Neural cell (in vitro differentiated cells): ENCODE measurements around the gene SRP68. TPM values are rescaled to one million over a fixed set of nuclear protein-coding genes. Genes with fewer than 3 reads are reported as not detected.

Experiments
- H2AFZ ChIP-seq: fragments of 200-600, 300-800 bp; sonication (generic), shearing (Covaris generic); 2 replicates; pipeline ENCODE4 v1.6.0; 2014; ENCODE audit warnings: low read depth, mild to moderate bottlenecking, antibody characterized with exemption, low read length, moderate library complexity
- H3F3A ChIP-seq: fragments of 200-600 bp; shearing (Covaris generic); 2 replicates; pipeline ENCODE4 v1.6.1; 2016; ENCODE audit warnings: mild to moderate bottlenecking, moderate library complexity, mixed read lengths, antibody characterized with exemption, low read length; ENCODE audit not compliant: insufficient read depth, poor library complexity, severe bottlenecking
- H3K27ac ChIP-seq: fragments of 200-600, 300-800 bp; sonication (generic), shearing (Covaris generic); 2 replicates; pipeline ENCODE4 v1.5.1; 2014; ENCODE audit warnings: mild to moderate bottlenecking, low read length, moderate library complexity
- H3K27me3 ChIP-seq: fragments of 300-800, 200-600 bp; sonication (generic), shearing (Covaris generic); 2 replicates; pipeline ENCODE4 v1.6.0; 2014; ENCODE audit warnings: mild to moderate bottlenecking, low read depth, low read length, moderate library complexity; ENCODE audit not compliant: insufficient read depth
- H3K36me3 ChIP-seq: fragments of 300-800, 200-600 bp; sonication (generic), shearing (Covaris generic); 2 replicates; pipeline ENCODE4 v1.5.1; 2014; ENCODE audit warnings: mild to moderate bottlenecking, antibody characterized with exemption, low read length, moderate library complexity; ENCODE audit not compliant: insufficient read depth
- H3K4me2 ChIP-seq: fragments of 300-800, 200-600 bp; sonication (generic), shearing (Covaris generic); 2 replicates; pipeline ENCODE4 v1.6.0; 2014; ENCODE audit warnings: mild to moderate bottlenecking, low read length
- H3K4me3 ChIP-seq: fragments of 300-800, 200-600 bp; sonication (generic), shearing (Covaris generic); 2 replicates; pipeline ENCODE4 v1.5.1; 2014; ENCODE audit warnings: mild to moderate bottlenecking, low read length, moderate library complexity
- H3K79me2 ChIP-seq: fragments of 200-600 bp; shearing (Covaris generic); replicated peaks from 2 replicates; pipeline ENCODE4 v1.6.0; 2014; ENCODE audit warnings: mild to moderate bottlenecking, low read length, moderate library complexity; ENCODE audit not compliant: insufficient read depth
- H3K9ac ChIP-seq: fragments of 300-800, 200-600 bp; sonication (generic), shearing (Covaris generic); 2 replicates; pipeline ENCODE4 v1.6.1; 2016; ENCODE audit warnings: mild to moderate bottlenecking, low read length, mixed read lengths
- H3K9me2 ChIP-seq: fragments of 200-600 bp; shearing (Covaris generic); 2 replicates; pipeline ENCODE4 v1.6.1; 2016; ENCODE audit warnings: mild to moderate bottlenecking, low read length, mixed read lengths; ENCODE audit not compliant: insufficient read depth
- H3K9me3 ChIP-seq: fragments of 200-600, 300-800 bp; sonication (generic), shearing (Covaris generic); 2 replicates; pipeline ENCODE4 v1.6.1; 2016; ENCODE audit warnings: mild to moderate bottlenecking, mixed run types, low read length, moderate library complexity, mixed read lengths
- H4K20me1 ChIP-seq: fragments of 200-600 bp; shearing (Covaris generic); 2 replicates; pipeline ENCODE4 v1.6.1; 2016; ENCODE audit warnings: mild to moderate bottlenecking, mixed run types; ENCODE audit not compliant: insufficient read depth
- EP300 ChIP-seq: fragments of 450-650 bp; conservative IDR thresholded peaks from 2 replicates; pipeline ENCODE4 v1.6.1; 2014; ENCODE audit warnings: antibody characterized with exemption, mild to moderate bottlenecking, moderate library complexity; ENCODE audit not compliant: poor library complexity, severe bottlenecking
- EZH2 ChIP-seq: fragments of 200-600, 300-800 bp; shearing (Covaris generic), sonication (generic); IDR thresholded peaks from 2 replicates; pipeline ENCODE4 v1.6.1; 2014; ENCODE audit warnings: antibody characterized with exemption, low read length, borderline replicate concordance, mild to moderate bottlenecking; ENCODE audit not compliant: insufficient read depth, poor library complexity, severe bottlenecking
- MXI1 ChIP-seq: fragments of 450-650 bp; conservative IDR thresholded peaks from 2 replicates; pipeline ENCODE4 v1.6.1; 2014; ENCODE audit warnings: antibody characterized with exemption, mild to moderate bottlenecking; ENCODE audit not compliant: poor library complexity, severe bottlenecking
- POLR2AphosphoS5 ChIP-seq: IDR thresholded peaks from 2 replicates; pipeline ENCODE4 v1.6.1; 2012
- RAD21 ChIP-seq: fragments of 450-650 bp; conservative IDR thresholded peaks from 2 replicates; pipeline ENCODE4 v1.6.1; 2014; ENCODE audit warnings: antibody characterized with exemption, mild to moderate bottlenecking, moderate library complexity
- REST ChIP-seq: IDR thresholded peaks from 2 replicates; pipeline ENCODE4 v1.6.1; 2012; ENCODE audit warnings: borderline replicate concordance
- SMC3 ChIP-seq: fragments of 450-650 bp; conservative IDR thresholded peaks from 2 replicates; pipeline ENCODE4 v1.6.1; 2014; ENCODE audit warnings: antibody characterized with exemption, mild to moderate bottlenecking, moderate library complexity; ENCODE audit not compliant: poor library complexity
- TAF1 ChIP-seq: IDR thresholded peaks from 2 replicates; pipeline ENCODE4 v1.6.1; 2012; ENCODE audit warnings: low read depth
- polyA plus RNA-seq: library from polyadenylated mRNA; depleted of rRNA; stranded (reverse); fragments of >200 nt; gene quantifications from 2 replicates; pipeline ENCODE4 v1.2.3, GENCODE V29; 2014
- TF ChIP-seq, protein P1 (sequence below): fragments of 450-650 bp; IDR thresholded peaks from 2 replicates; pipeline ENCODE4 v1.5.1; 2014; ENCODE audit warnings: antibody characterized with exemption, mild to moderate bottlenecking, moderate library complexity; ENCODE audit not compliant: poor library complexity, severe bottlenecking

Gene SRP68
- polyA plus RNA-seq, 1 donor from 2014 or later, result 26.3 TPM

- no peak overlapping the region for H3K4me3 ChIP-seq
- H3K27ac ChIP-seq, result no peak overlapping the region
- H3K4me2 ChIP-seq, result no peak overlapping the region
- no peak for TF ChIP-seq TAF1
- TF ChIP-seq, protein P1, sequence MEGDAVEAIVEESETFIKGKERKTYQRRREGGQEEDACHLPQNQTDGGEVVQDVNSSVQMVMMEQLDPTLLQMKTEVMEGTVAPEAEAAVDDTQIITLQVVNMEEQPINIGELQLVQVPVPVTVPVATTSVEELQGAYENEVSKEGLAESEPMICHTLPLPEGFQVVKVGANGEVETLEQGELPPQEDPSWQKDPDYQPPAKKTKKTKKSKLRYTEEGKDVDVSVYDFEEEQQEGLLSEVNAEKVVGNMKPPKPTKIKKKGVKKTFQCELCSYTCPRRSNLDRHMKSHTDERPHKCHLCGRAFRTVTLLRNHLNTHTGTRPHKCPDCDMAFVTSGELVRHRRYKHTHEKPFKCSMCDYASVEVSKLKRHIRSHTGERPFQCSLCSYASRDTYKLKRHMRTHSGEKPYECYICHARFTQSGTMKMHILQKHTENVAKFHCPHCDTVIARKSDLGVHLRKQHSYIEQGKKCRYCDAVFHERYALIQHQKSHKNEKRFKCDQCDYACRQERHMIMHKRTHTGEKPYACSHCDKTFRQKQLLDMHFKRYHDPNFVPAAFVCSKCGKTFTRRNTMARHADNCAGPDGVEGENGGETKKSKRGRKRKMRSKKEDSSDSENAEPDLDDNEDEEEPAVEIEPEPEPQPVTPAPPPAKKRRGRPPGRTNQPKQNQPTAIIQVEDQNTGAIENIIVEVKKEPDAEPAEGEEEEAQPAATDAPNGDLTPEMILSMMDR, result no peak
- H3K79me2 ChIP-seq, result peaks cover 13% of the 10 kb centered on the region
- H3K9me3 ChIP-seq, result no peaks in the 10 kb centered on the region
- no peaks in the 10 kb centered on the region for H4K20me1 ChIP-seq
- H3F3A ChIP-seq, result peaks cover under 1% of the 10 kb centered on the region
- H3K27me3 ChIP-seq, result no peaks in the 10 kb centered on the region
- no peak overlapping the region for H2AFZ ChIP-seq
- peaks cover 5% of the 10 kb centered on the region for H3K36me3 ChIP-seq
- no peaks in the 10 kb centered on the region for H3K9me2 ChIP-seq
- no peak overlapping the region for H3K9ac ChIP-seq
Observed at GRCh38 chr17:76097716-76098295, 25.5 kb upstream of the SRP68 start.

GRCh38 chr17:76095943-76096342 is 23.6 kb upstream of the SRP68 start:
- Histone ChIP-seq H4K20me1 (no peaks in the 10 kb centered on the region), H3K36me3 (peaks cover 5% of the 10 kb centered on the region), H3K9me3 (no peaks in the 10 kb centered on the region), H3F3A (no peaks in the 10 kb centered on the region), H3K9ac (no peak overlapping the region), H3K27ac (no peak overlapping the region), H3K4me2 (no peak overlapping the region), H3K79me2 (no peaks in the 10 kb centered on the region), H3K9me2 (no peaks in the 10 kb centered on the region), H2AFZ (no peak overlapping the region), H3K27me3 (no peaks in the 10 kb centered on the region), H3K4me3 (no peak overlapping the region)
- TF ChIP-seq POLR2AphosphoS5, result no peak
- no peak for TF ChIP-seq REST

DNA sequence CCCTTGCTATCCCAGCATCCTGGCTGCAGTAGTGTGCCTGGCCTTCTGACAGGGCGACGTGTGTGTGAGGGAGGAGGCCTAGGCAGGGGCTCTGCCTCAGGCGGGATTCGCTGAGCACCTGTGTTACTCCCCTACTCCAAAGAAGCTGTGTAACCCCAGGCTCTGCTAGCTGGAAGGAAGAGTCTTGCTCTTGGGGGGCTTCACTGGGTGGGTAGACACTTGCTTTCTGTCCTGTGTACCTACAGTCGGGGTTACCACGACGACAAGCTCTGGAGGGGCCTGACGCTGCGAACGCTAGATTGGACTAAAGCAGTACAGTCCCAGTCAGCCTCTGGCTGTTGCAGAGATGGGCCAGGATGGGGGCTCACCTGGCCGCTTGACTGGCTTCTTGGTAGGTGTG is 21.7 kb upstream of the SRP68 start:
- Histone ChIP-seq H3K27ac (no peak overlapping the region), H3K4me2 (no peak overlapping the region), H4K20me1 (no peaks in the 10 kb centered on the region), H3K9me2 (no peaks in the 10 kb centered on the region), H3F3A (no peaks in the 10 kb centered on the region), H3K36me3 (peaks cover 3% of the 10 kb centered on the region), H3K27me3 (no peaks in the 10 kb centered on the region), H3K4me3 (no peak overlapping the region), H3K79me2 (no peaks in the 10 kb centered on the region), H3K9me3 (no peaks in the 10 kb centered on the region), H3K9ac (no peak overlapping the region), H2AFZ (no peak overlapping the region)
- TF ChIP-seq, protein P1, result no peak
- no peak for TF ChIP-seq MXI1
- TF ChIP-seq EZH2, result no peak
- TF ChIP-seq TAF1, result no peak
- no peak for TF ChIP-seq RAD21
- no peak for TF ChIP-seq EP300
- TF ChIP-seq REST, result no peak
- TF ChIP-seq SMC3, result no peak
- no peak for TF ChIP-seq POLR2AphosphoS5
